ENCODE data around the gene TBX15.

The TBX15 gene

GRCh38 chr1:118990513-118991152 lies 2.5 kb upstream of the TBX15 start:
- H3K27ac ChIP-seq (ENCODE audit: low read depth, low read length), result no peak overlapping the region
- H3K79me2 ChIP-seq (ENCODE audit: control insufficient read depth, low read length), result no peaks in the 10 kb centered on the region
- no peak overlapping the region for H3K4me3 ChIP-seq (ENCODE audit: low read length)
- H3K36me3 ChIP-seq (ENCODE audit: control insufficient read depth, low read length), result no peaks in the 10 kb centered on the region
- TF ChIP-seq CTCF (IDR thresholded peaks at IDR 0.05; ENCODE audit: low read depth, low read length, poor library complexity, severe bottlenecking) (no peak), EZH2phosphoT487 (IDR thresholded peaks at IDR 0.05; ENCODE audit: borderline replicate concordance, low read length) (no peak)
- no peaks in the 10 kb centered on the region for H3F3A ChIP-seq (ENCODE audit: control insufficient read depth, insufficient read depth)
- H4K20me1 ChIP-seq (ENCODE audit: control insufficient read depth, insufficient read depth, low read depth, low read length), result no peaks in the 10 kb centered on the region
- no peak overlapping the region for H3K4me2 ChIP-seq (ENCODE audit: low read length)
- no peaks in the 10 kb centered on the region for H3K4me1 ChIP-seq (ENCODE audit: control insufficient read depth, low read length)
- H3K9me2 ChIP-seq (replicated peaks; ENCODE audit: control insufficient read depth, low read length), result no peaks in the 10 kb centered on the region
- H3K9me3 ChIP-seq (ENCODE audit: control insufficient read depth, insufficient read depth, low read length), result no peaks in the 10 kb centered on the region
- peaks cover 6% of the 10 kb centered on the region; the same call in 1 of the 2 replicates for H3K27me3 ChIP-seq (ENCODE audit: control insufficient read depth, low read length)

- no peak overlapping the region for H3K4me2 ChIP-seq (ENCODE audit: low read length)
- no peaks in the 10 kb centered on the region for H4K20me1 ChIP-seq (ENCODE audit: control insufficient read depth, insufficient read depth, low read depth, low read length)
- no peaks in the 10 kb centered on the region for H3K4me1 ChIP-seq (ENCODE audit: control insufficient read depth, low read length)
- no peaks in the 10 kb centered on the region for H3K79me2 ChIP-seq (ENCODE audit: control insufficient read depth, low read length)
- H3K27me3 ChIP-seq (ENCODE audit: control insufficient read depth, low read length), result peaks cover 4% of the 10 kb centered on the region; the same call in 1 of the 2 replicates
- no peak overlapping the region for H3K4me3 ChIP-seq (ENCODE audit: low read length)
- H3K27ac ChIP-seq (ENCODE audit: low read depth, low read length), result no peak overlapping the region
- H3K36me3 ChIP-seq (ENCODE audit: control insufficient read depth, low read length), result no peaks in the 10 kb centered on the region
- no peaks in the 10 kb centered on the region for H3F3A ChIP-seq (ENCODE audit: control insufficient read depth, insufficient read depth)
- H3K9me2 ChIP-seq (replicated peaks; ENCODE audit: control insufficient read depth, low read length), result no peaks in the 10 kb centered on the region
- H3K9me3 ChIP-seq (ENCODE audit: control insufficient read depth, insufficient read depth, low read length), result no peaks in the 10 kb centered on the region
- TF ChIP-seq CTCF (IDR thresholded peaks at IDR 0.05; ENCODE audit: low read depth, low read length, poor library complexity, severe bottlenecking) (no peak), EZH2phosphoT487 (IDR thresholded peaks at IDR 0.05; ENCODE audit: borderline replicate concordance, low read length) (no peak)
Measured at GRCh38 chr1:118989878-118990378, 1.8 kb upstream of the TBX15 start.

GRCh38 chr1:118989006-118989815 lies 1.1 kb upstream of the TBX15 start:
- no peak overlapping the region for H3K27ac ChIP-seq (ENCODE audit: low read depth, low read length)
- H3K4me1 ChIP-seq (ENCODE audit: control insufficient read depth, low read length), result no peaks in the 10 kb centered on the region
- no peaks in the 10 kb centered on the region for H3K36me3 ChIP-seq (ENCODE audit: control insufficient read depth, low read length)
- H3K4me3 ChIP-seq (ENCODE audit: low read length), result no peak overlapping the region
- no peaks in the 10 kb centered on the region for H3K9me3 ChIP-seq (ENCODE audit: control insufficient read depth, insufficient read depth, low read length)
- TF ChIP-seq CTCF (IDR thresholded peaks at IDR 0.05; ENCODE audit: low read depth, low read length, poor library complexity, severe bottlenecking) (no peak), EZH2phosphoT487 (IDR thresholded peaks at IDR 0.05; ENCODE audit: borderline replicate concordance, low read length) (no peak)
- H3K9me2 ChIP-seq (replicated peaks; ENCODE audit: control insufficient read depth, low read length), result no peaks in the 10 kb centered on the region
- no peaks in the 10 kb centered on the region for H4K20me1 ChIP-seq (ENCODE audit: control insufficient read depth, insufficient read depth, low read depth, low read length)
- no peaks in the 10 kb centered on the region for H3K79me2 ChIP-seq (ENCODE audit: control insufficient read depth, low read length)
- peaks cover 4% of the 10 kb centered on the region; the same call in 1 of the 2 replicates for H3K27me3 ChIP-seq (ENCODE audit: control insufficient read depth, low read length)
- no peak overlapping the region for H3K4me2 ChIP-seq (ENCODE audit: low read length)
- H3F3A ChIP-seq (ENCODE audit: control insufficient read depth, insufficient read depth), result no peaks in the 10 kb centered on the region
